Measurements from ENCODE around the gene SREK1.
A peak's percentile ranks its signal among the peaks of the same experiment; 100 is the strongest.

Gene SREK1, protein sequence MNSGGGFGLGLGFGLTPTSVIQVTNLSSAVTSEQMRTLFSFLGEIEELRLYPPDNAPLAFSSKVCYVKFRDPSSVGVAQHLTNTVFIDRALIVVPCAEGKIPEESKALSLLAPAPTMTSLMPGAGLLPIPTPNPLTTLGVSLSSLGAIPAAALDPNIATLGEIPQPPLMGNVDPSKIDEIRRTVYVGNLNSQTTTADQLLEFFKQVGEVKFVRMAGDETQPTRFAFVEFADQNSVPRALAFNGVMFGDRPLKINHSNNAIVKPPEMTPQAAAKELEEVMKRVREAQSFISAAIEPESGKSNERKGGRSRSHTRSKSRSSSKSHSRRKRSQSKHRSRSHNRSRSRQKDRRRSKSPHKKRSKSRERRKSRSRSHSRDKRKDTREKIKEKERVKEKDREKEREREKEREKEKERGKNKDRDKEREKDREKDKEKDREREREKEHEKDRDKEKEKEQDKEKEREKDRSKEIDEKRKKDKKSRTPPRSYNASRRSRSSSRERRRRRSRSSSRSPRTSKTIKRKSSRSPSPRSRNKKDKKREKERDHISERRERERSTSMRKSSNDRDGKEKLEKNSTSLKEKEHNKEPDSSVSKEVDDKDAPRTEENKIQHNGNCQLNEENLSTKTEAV

GRCh38 chr5:66144074-66144833 is at the start of gene SREK1:
TSS of gene SREK1 (plus strand) at chr5:66144300. CDS start at chr5:66144377, 77 bp downstream.
- H3K4me1 ChIP-seq (ENCODE audit: control insufficient read depth in 5 of 5, insufficient read depth in 5 of 5, low read length in 5 of 5) = peaks cover 0 to 36% (median 31%) of the 10 kb centered on the region in 5 donors
- peak within 1 kb of the TSS; percentile 93 to 99 (median 97) for H3K9ac ChIP-seq (ENCODE audit: low read length in 5 of 5)
- H3K27me3 ChIP-seq (ENCODE audit: control insufficient read depth in 5 of 5, insufficient read depth in 4 of 5, low read length in 5 of 5) = no peaks in the 10 kb centered on the region
- H3K36me3 ChIP-seq (ENCODE audit: control insufficient read depth in 5 of 5, insufficient read depth in 5 of 5, low read length in 5 of 5) = no peaks in the 10 kb centered on the region
- no peaks in the 10 kb centered on the region for H3K9me3 ChIP-seq (ENCODE audit: control insufficient read depth in 5 of 5, low read length in 5 of 5)
- H3K4me3 ChIP-seq (ENCODE audit: low read depth in 1 of 5, low read length in 5 of 5) = peak within 1 kb of the TSS; percentile 93 to 97 (median 95)
- H3K27ac ChIP-seq (ENCODE audit: low read depth, low read length) = peak within 1 kb of the TSS; percentile 92

DNA sequence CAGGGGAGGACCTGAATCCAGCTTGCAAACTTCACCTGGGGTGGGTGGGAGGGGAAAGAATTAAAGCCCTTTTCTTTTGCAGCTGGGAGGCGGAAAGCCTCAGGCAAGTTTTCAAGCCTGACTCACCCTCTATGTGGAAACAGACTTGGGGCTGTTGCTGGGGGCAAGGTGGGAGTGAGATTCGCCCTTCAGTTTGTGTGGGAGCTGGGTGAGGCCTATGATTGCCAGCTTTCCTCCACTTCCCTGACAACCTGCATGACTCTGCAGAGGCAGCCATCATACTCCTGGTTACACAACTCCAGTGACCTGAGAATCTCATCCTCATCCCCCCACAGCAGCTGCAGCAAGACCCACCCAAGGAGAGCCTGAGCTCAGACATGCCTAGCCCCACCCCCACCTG is 43.2 kb upstream of the SREK1 start:
- Histone ChIP-seq H3K36me3 (ENCODE audit: control insufficient read depth in 5 of 5, insufficient read depth in 5 of 5, low read length in 5 of 5) (no peaks in the 10 kb centered on the region), H3K4me1 (ENCODE audit: control insufficient read depth in 5 of 5, insufficient read depth in 5 of 5, low read length in 5 of 5) (no peaks in the 10 kb centered on the region), H3K4me3 (ENCODE audit: low read depth in 1 of 5, low read length in 5 of 5) (no peak overlapping the region), H3K27me3 (ENCODE audit: control insufficient read depth in 5 of 5, insufficient read depth in 4 of 5, low read length in 5 of 5) (no peaks in the 10 kb centered on the region), H3K9me3 (ENCODE audit: control insufficient read depth in 5 of 5, low read length in 5 of 5) (peaks cover 2 to 26% (median 15%) of the 10 kb centered on the region in 5 donors), H3K9ac (ENCODE audit: low read length in 5 of 5) (no peak overlapping the region), H3K27ac (ENCODE audit: low read depth, low read length) (no peak overlapping the region)

- Histone ChIP-seq H3K36me3 (ENCODE audit: control insufficient read depth in 5 of 5, insufficient read depth in 5 of 5, low read length in 5 of 5) (no peaks in the 10 kb centered on the region), H3K27ac (ENCODE audit: low read depth, low read length) (no peak overlapping the region), H3K9ac (ENCODE audit: low read length in 5 of 5) (no peak overlapping the region), H3K27me3 (ENCODE audit: control insufficient read depth in 5 of 5, insufficient read depth in 4 of 5, low read length in 5 of 5) (no peaks in the 10 kb centered on the region), H3K4me3 (ENCODE audit: low read depth in 1 of 5, low read length in 5 of 5) (no peak overlapping the region), H3K9me3 (ENCODE audit: control insufficient read depth in 5 of 5, low read length in 5 of 5) (peaks cover 0 to 14% (median 6%) of the 10 kb centered on the region in 5 donors), H3K4me1 (ENCODE audit: control insufficient read depth in 5 of 5, insufficient read depth in 5 of 5, low read length in 5 of 5) (no peaks in the 10 kb centered on the region)
Measured at GRCh38 chr5:66113160-66113559, 30.9 kb upstream of the SREK1 start.

DNA sequence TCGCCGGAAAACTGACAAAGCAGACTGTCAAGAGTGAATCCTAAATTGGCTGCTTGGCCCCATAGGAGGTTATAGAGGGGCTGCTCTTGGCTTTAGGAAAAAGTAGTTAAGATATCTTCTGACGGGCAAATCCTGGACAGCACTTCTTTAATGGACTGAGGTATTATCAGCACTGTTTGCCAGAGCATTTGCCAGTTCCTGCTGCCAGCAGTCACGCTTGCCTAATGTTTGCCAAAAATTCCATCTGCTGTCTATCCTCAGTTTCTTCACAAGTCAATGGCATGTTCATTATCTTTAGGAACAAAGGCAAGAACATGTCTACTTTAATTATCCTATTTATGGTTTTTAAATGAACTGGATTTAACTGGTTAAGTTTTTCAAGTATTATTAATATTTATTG is 25.8 kb upstream of the SREK1 start:
- Histone ChIP-seq H3K4me3 (ENCODE audit: low read depth in 1 of 5, low read length in 5 of 5) (no peak overlapping the region), H3K27ac (ENCODE audit: low read depth, low read length) (no peak overlapping the region), H3K9ac (ENCODE audit: low read length in 5 of 5) (no peak overlapping the region), H3K4me1 (ENCODE audit: control insufficient read depth in 5 of 5, insufficient read depth in 5 of 5, low read length in 5 of 5) (no peaks in the 10 kb centered on the region), H3K27me3 (ENCODE audit: control insufficient read depth in 5 of 5, insufficient read depth in 4 of 5, low read length in 5 of 5) (no peaks in the 10 kb centered on the region), H3K9me3 (ENCODE audit: control insufficient read depth in 5 of 5, low read length in 5 of 5) (peaks cover 0 to under 1% (median 0%) of the 10 kb centered on the region in 5 donors), H3K36me3 (ENCODE audit: control insufficient read depth in 5 of 5, insufficient read depth in 5 of 5, low read length in 5 of 5) (no peaks in the 10 kb centered on the region)

GRCh38 chr5:66122379-66123034 is 21.6 kb upstream of the SREK1 start:
- Histone ChIP-seq H3K36me3 (ENCODE audit: control insufficient read depth in 5 of 5, insufficient read depth in 5 of 5, low read length in 5 of 5) (no peaks in the 10 kb centered on the region), H3K4me1 (ENCODE audit: control insufficient read depth in 5 of 5, insufficient read depth in 5 of 5, low read length in 5 of 5) (no peaks in the 10 kb centered on the region), H3K9ac (ENCODE audit: low read length in 5 of 5) (no peak overlapping the region), H3K27me3 (ENCODE audit: control insufficient read depth in 5 of 5, insufficient read depth in 4 of 5, low read length in 5 of 5) (no peaks in the 10 kb centered on the region), H3K27ac (ENCODE audit: low read depth, low read length) (no peak overlapping the region), H3K4me3 (ENCODE audit: low read depth in 1 of 5, low read length in 5 of 5) (no peak overlapping the region), H3K9me3 (ENCODE audit: control insufficient read depth in 5 of 5, low read length in 5 of 5) (no peaks in the 10 kb centered on the region)

DNA sequence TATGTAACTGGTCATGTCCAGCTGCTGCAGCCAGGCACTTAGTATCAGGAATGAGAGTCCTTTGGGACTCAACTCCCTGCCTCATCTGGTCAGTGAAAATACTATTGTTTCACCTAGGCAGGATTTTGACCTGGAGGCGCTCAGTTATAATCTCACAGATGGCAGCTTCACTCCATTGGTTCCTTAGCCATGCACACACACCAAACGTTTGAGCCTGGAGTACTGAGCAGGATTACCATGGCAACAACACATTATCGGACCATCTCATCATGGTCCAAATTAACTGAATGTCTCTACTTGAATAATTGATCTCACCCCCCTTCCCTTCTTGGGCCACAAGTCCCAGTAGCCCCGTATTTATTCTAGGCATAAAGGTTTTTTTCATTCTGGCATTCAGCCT is 15.0 kb upstream of the SREK1 start:
- Histone ChIP-seq H3K9me3 (ENCODE audit: control insufficient read depth in 5 of 5, low read length in 5 of 5) (no peaks in the 10 kb centered on the region), H3K9ac (ENCODE audit: low read length in 5 of 5) (no peak overlapping the region), H3K4me1 (ENCODE audit: control insufficient read depth in 5 of 5, insufficient read depth in 5 of 5, low read length in 5 of 5) (peaks cover 0 to 2% (median 0%) of the 10 kb centered on the region in 5 donors), H3K36me3 (ENCODE audit: control insufficient read depth in 5 of 5, insufficient read depth in 5 of 5, low read length in 5 of 5) (no peaks in the 10 kb centered on the region), H3K4me3 (ENCODE audit: low read depth in 1 of 5, low read length in 5 of 5) (no peak overlapping the region), H3K27me3 (ENCODE audit: control insufficient read depth in 5 of 5, insufficient read depth in 4 of 5, low read length in 5 of 5) (no peaks in the 10 kb centered on the region), H3K27ac (ENCODE audit: low read depth, low read length) (no peak overlapping the region)

GRCh38 chr5:66130493-66130892 is 13.6 kb upstream of the SREK1 start:
- Histone ChIP-seq H3K27ac (ENCODE audit: low read depth, low read length) (no peak overlapping the region), H3K9me3 (ENCODE audit: control insufficient read depth in 5 of 5, low read length in 5 of 5) (no peaks in the 10 kb centered on the region), H3K4me1 (ENCODE audit: control insufficient read depth in 5 of 5, insufficient read depth in 5 of 5, low read length in 5 of 5) (peaks cover 0 to 5% (median 0%) of the 10 kb centered on the region in 5 donors), H3K4me3 (ENCODE audit: low read depth in 1 of 5, low read length in 5 of 5) (no peak overlapping the region), H3K9ac (ENCODE audit: low read length in 5 of 5) (no peak overlapping the region), H3K27me3 (ENCODE audit: control insufficient read depth in 5 of 5, insufficient read depth in 4 of 5, low read length in 5 of 5) (no peaks in the 10 kb centered on the region), H3K36me3 (ENCODE audit: control insufficient read depth in 5 of 5, insufficient read depth in 5 of 5, low read length in 5 of 5) (no peaks in the 10 kb centered on the region)

DNA sequence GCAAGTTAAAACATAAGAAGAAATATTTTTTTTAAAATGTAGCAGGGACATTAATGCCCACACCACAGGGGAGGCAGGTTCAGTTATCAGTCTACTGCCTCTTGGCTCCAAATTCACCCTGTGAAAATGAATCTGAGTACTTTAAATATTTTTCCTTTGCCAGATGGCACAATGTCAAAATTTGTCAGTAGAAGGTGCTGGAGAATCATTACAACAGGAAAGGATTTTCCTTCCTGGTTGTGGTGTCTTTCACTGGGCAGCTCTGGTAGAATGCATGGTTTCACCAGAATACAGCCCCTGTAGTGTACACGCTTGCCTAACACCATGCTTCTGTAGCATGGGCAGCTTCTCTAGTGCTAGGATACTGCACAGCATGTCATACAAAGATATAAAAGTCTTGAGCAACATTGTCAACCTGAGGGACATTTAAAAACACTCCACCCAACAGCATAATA is 9.7 kb upstream of the SREK1 start:
- peaks cover 0 to 5% (median 0%) of the 10 kb centered on the region in 5 donors for H3K4me1 ChIP-seq (ENCODE audit: control insufficient read depth in 5 of 5, insufficient read depth in 5 of 5, low read length in 5 of 5)
- H3K9me3 ChIP-seq (ENCODE audit: control insufficient read depth in 5 of 5, low read length in 5 of 5) = no peaks in the 10 kb centered on the region
- H3K27ac ChIP-seq (ENCODE audit: low read depth, low read length) = no peak overlapping the region
- no peak overlapping the region for H3K4me3 ChIP-seq (ENCODE audit: low read depth in 1 of 5, low read length in 5 of 5)
- no peak overlapping the region for H3K9ac ChIP-seq (ENCODE audit: low read length in 5 of 5)
- H3K36me3 ChIP-seq (ENCODE audit: control insufficient read depth in 5 of 5, insufficient read depth in 5 of 5, low read length in 5 of 5) = no peaks in the 10 kb centered on the region
- no peaks in the 10 kb centered on the region for H3K27me3 ChIP-seq (ENCODE audit: control insufficient read depth in 5 of 5, insufficient read depth in 4 of 5, low read length in 5 of 5)

GRCh38 chr5:66136053-66136452 is 8.0 kb upstream of the SREK1 start:
- Histone ChIP-seq H3K27me3 (ENCODE audit: control insufficient read depth in 5 of 5, insufficient read depth in 4 of 5, low read length in 5 of 5) (no peaks in the 10 kb centered on the region), H3K27ac (ENCODE audit: low read depth, low read length) (no peak overlapping the region), H3K9ac (ENCODE audit: low read length in 5 of 5) (no peak overlapping the region), H3K36me3 (ENCODE audit: control insufficient read depth in 5 of 5, insufficient read depth in 5 of 5, low read length in 5 of 5) (no peaks in the 10 kb centered on the region), H3K4me3 (ENCODE audit: low read depth in 1 of 5, low read length in 5 of 5) (no peak overlapping the region), H3K4me1 (ENCODE audit: control insufficient read depth in 5 of 5, insufficient read depth in 5 of 5, low read length in 5 of 5) (peaks cover 0 to 5% (median 0%) of the 10 kb centered on the region in 5 donors), H3K9me3 (ENCODE audit: control insufficient read depth in 5 of 5, low read length in 5 of 5) (no peaks in the 10 kb centered on the region)
